ENCODE results near the gene PUS10.
"Not testable (repeated sequence)": the region's sequence is repeated elsewhere in the genome, so short reads cannot be mapped to it uniquely, and the experiment has no call there.

PUS10 gene

GRCh38 chr2:60932954-60933353, 85.1 kb downstream of the PUS10 start:
- no peak for DNase-seq (ENCODE audit: low spot score)

- not testable (repeated sequence) for DNase-seq (ENCODE audit: low spot score)
Measured at GRCh38 chr2:60932061-60932460, 86.0 kb downstream of the PUS10 start.

- DNase-seq (ENCODE audit: low spot score) = no peak
Measured at GRCh38 chr2:60926741-60927552, 91.1 kb downstream of the PUS10 start.

GRCh38 chr2:60925994-60926740, 91.9 kb downstream of the PUS10 start:
- DNase-seq (ENCODE audit: low spot score) = no peak

GRCh38 chr2:60907329-60907728, 110.7 kb downstream of the PUS10 start:
- DNase-seq (ENCODE audit: low spot score) = no peak

- DNase-seq (ENCODE audit: low spot score) = no peak
Measured at GRCh38 chr2:60906395-60906794, 111.7 kb downstream of the PUS10 start.

GRCh38 chr2:60905867-60906266, 112.2 kb downstream of the PUS10 start:
- DNase-seq (ENCODE audit: low spot score) = not testable (repeated sequence)

GRCh38 chr2:60901296-60901695, 116.8 kb downstream of the PUS10 start:
- not testable (repeated sequence) for DNase-seq (ENCODE audit: low spot score)

GRCh38 chr2:60899892-60900249, 118.2 kb downstream of the PUS10 start:
- DNase-seq (ENCODE audit: low spot score) = no peak

- DNase-seq (ENCODE audit: low spot score) = no peak
Measured at GRCh38 chr2:60899230-60899891, 118.7 kb downstream of the PUS10 start.

- no peak for DNase-seq (ENCODE audit: low spot score)
Measured at GRCh38 chr2:60898567-60898966, 119.5 kb downstream of the PUS10 start.
